Neural progenitor cell (in vitro differentiated cells): ENCODE results near the gene AGO1. TPM values are rescaled to one million over a fixed set of nuclear protein-coding genes. Genes with fewer than 3 reads are reported as not detected.
A peak's percentile ranks its signal among the peaks of the same experiment; 100 is the strongest.

Experiments
- DNase-seq: peaks from one replicate; pipeline ENCODE4 v3.0.0-alpha.2; 2016; ENCODE audit warnings: low spot score
- H2AFZ ChIP-seq: fragments of 200-600 bp; sonication (generic); replicated peaks from 2 replicates; pipeline ENCODE4 v1.6.1; 2016; ENCODE audit warnings: antibody characterized with exemption
- H3F3A ChIP-seq: fragments of 200-600 bp; sonication (generic); 2 replicates; pipeline ENCODE4 v1.6.1; 2016; ENCODE audit warnings: antibody characterized with exemption, low read depth
- H3K27ac ChIP-seq: fragments of 200-600 bp; sonication (generic); 2 replicates; pipeline ENCODE4 v1.5.1; 2016; ENCODE audit warnings: mild to moderate bottlenecking
- H3K27me3 ChIP-seq: fragments of 200-600 bp; sonication (generic); 2 replicates; pipeline ENCODE4 v1.6.1; 2016; ENCODE audit warnings: mild to moderate bottlenecking, moderate library complexity
- H3K36me3 ChIP-seq: fragments of 200-600 bp; sonication (generic); 2 replicates; pipeline ENCODE4 v1.5.1; 2016
- H3K4me1 ChIP-seq: fragments of 200-600 bp; sonication (generic); 2 replicates; pipeline ENCODE4 v1.6.1; 2016; ENCODE audit warnings: mixed run types
- H3K4me2 ChIP-seq: fragments of 200-600 bp; sonication (generic); 2 replicates; pipeline ENCODE4 v1.6.1; 2016
- H3K4me3 ChIP-seq: fragments of 200-600 bp; sonication (generic); 2 replicates; pipeline ENCODE4 v1.5.1; 2016
- H3K79me2 ChIP-seq: fragments of 200-600 bp; sonication (generic); 2 replicates; pipeline ENCODE4 v1.6.1; 2016; ENCODE audit warnings: low read depth
- H3K9ac ChIP-seq: fragments of 200-600 bp; sonication (generic); 2 replicates; pipeline ENCODE4 v1.6.1; 2016
- H3K9me3 ChIP-seq: fragments of 200-600 bp; sonication (generic); 2 replicates; pipeline ENCODE4 v1.5.1; 2016; ENCODE audit warnings: low read depth
- H4K20me1 ChIP-seq: fragments of 200-600 bp; sonication (generic); 2 replicates; pipeline ENCODE4 v1.6.1; 2016; ENCODE audit warnings: low read depth
- H3K27ac Mint-ChIP-seq: 3 replicates; pipeline ENCODE4 v1.8.0; 2021; ENCODE audit warnings: mixed read lengths
- H3K27me3 Mint-ChIP-seq: 2 replicates; pipeline ENCODE4 v1.8.0; 2022; ENCODE audit warnings: low read depth, mild to moderate bottlenecking, inconsistent platforms, moderate library complexity, mixed read lengths; ENCODE audit not compliant: insufficient read depth
- H3K36me3 Mint-ChIP-seq: 3 replicates; pipeline ENCODE4 v1.8.0; 2021; ENCODE audit warnings: mixed read lengths
- H3K4me1 Mint-ChIP-seq: 3 replicates; pipeline ENCODE4 v1.8.0; 2021; ENCODE audit warnings: mixed read lengths
- H3K4me3 Mint-ChIP-seq: 3 replicates; pipeline ENCODE4 v1.8.0; 2021; ENCODE audit warnings: mild to moderate bottlenecking, moderate library complexity, mixed read lengths
- H3K9me3 Mint-ChIP-seq: 3 replicates; pipeline ENCODE4 v1.8.0; 2020; ENCODE audit warnings: mixed read lengths
- EZH2 ChIP-seq: fragments of 200-600 bp; sonication (generic); IDR thresholded peaks from 2 replicates; pipeline ENCODE4 v1.6.1; 2017; ENCODE audit warnings: antibody characterized with exemption, mild to moderate bottlenecking, moderate library complexity
- EZH2phosphoT487 ChIP-seq: fragments of 200-600 bp; sonication (generic); IDR thresholded peaks from 2 replicates; pipeline ENCODE4 v1.6.1; 2017; ENCODE audit warnings: antibody characterized with exemption
- total RNA-seq: library from RNA; depleted of rRNA; stranded (reverse); fragments of >200 nt; gene quantifications from 2 replicates; pipeline ENCODE4 v1.2.3, GENCODE V29; 2015; ENCODE audit warnings: low replicate concordance
- TF ChIP-seq, protein P1 (sequence below): fragments of 200-600 bp; sonication (generic); IDR thresholded peaks from 2 replicates; pipeline ENCODE4 v1.5.1; 2017; ENCODE audit warnings: antibody characterized with exemption, mild to moderate bottlenecking

Gene AGO1
- total RNA-seq, 1 donor from 2014 or later = 24.1 TPM

DNA sequence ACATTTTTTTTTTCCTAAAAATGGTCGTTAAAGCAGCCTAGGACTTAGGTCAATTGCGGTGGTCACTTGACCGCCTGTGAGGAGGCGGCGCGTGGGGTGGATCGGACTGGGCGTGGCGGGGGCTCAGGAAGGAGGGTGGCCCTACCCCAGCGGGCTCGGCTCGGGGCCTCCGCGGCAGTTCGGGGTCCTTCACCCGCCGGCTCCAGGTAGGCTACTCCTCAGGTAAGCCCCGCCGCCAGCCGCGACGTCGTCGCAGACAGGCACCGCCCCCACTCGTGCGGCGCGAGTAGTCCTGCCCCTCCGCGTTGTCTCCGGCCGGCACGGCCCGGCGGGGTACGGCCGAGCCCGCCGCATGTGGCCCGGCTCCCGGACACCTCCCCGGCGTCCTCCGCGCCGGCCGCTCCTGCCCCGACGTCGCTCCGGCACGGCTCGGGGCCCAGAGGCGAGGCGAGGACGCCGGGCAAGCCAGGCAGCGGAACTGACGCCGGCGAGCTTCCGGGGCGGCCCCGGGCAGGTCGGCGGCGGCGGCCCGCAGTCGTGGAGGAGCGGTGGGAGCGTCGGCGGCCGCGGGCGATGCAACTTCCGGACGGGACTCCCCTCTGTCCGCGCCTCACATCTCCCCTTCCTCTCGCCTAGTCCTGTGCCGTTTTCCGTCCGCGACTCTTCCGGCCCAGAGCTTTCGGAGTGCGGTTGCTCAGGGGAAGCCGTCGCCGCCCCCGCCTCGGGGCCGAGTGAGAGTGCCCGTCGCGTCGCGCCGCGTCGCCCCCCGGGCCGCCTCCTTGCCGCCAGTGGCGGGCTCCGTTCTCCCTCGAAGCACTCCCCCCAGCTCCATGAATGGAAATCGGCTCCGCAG, 47.8 kb downstream of the AGO1 start, which contains the start of gene AGO3:
AGO3 (plus strand) TSS at position 513 of the 853 bp plus-strand sequence; CDS start at position 835, 322 bp downstream.
- Mint-ChIP-seq H3K36me3 (no peaks in the 10 kb centered on the region), H3K4me3 (peak within 1 kb of the TSS; percentile 96), H3K9me3 (no peaks in the 10 kb centered on the region), H3K27ac (peak within 1 kb of the TSS; percentile 89), H3K4me1 (peaks cover 38% of the 10 kb centered on the region), H3K27me3 (no peaks in the 10 kb centered on the region)
- no peaks in the 10 kb centered on the region for H3K27me3 ChIP-seq
- no peaks in the 10 kb centered on the region for H3K36me3 ChIP-seq
- peak within 1 kb of the TSS; percentile 94 for H3K4me3 ChIP-seq
- peak; percentile 89 for DNase-seq
- TF ChIP-seq EZH2 = no peak
- no peak for TF ChIP-seq EZH2phosphoT487
- TF ChIP-seq, protein P1, sequence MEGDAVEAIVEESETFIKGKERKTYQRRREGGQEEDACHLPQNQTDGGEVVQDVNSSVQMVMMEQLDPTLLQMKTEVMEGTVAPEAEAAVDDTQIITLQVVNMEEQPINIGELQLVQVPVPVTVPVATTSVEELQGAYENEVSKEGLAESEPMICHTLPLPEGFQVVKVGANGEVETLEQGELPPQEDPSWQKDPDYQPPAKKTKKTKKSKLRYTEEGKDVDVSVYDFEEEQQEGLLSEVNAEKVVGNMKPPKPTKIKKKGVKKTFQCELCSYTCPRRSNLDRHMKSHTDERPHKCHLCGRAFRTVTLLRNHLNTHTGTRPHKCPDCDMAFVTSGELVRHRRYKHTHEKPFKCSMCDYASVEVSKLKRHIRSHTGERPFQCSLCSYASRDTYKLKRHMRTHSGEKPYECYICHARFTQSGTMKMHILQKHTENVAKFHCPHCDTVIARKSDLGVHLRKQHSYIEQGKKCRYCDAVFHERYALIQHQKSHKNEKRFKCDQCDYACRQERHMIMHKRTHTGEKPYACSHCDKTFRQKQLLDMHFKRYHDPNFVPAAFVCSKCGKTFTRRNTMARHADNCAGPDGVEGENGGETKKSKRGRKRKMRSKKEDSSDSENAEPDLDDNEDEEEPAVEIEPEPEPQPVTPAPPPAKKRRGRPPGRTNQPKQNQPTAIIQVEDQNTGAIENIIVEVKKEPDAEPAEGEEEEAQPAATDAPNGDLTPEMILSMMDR = no peak
- peak within 1 kb of the TSS; percentile 59 for H3K9ac ChIP-seq
- H3K79me2 ChIP-seq = peaks cover 46% of the 10 kb centered on the region
- peaks cover 34% of the 10 kb centered on the region for H3F3A ChIP-seq
- H2AFZ ChIP-seq = peak within 1 kb of the TSS; percentile 88
- H3K4me1 ChIP-seq = peaks cover 21% of the 10 kb centered on the region
- H4K20me1 ChIP-seq = peaks cover 23% of the 10 kb centered on the region
- peak within 1 kb of the TSS; percentile 79 for H3K4me2 ChIP-seq
- no peaks in the 10 kb centered on the region for H3K9me3 ChIP-seq
- peak within 1 kb of the TSS; percentile 92 for H3K27ac ChIP-seq

DNA sequence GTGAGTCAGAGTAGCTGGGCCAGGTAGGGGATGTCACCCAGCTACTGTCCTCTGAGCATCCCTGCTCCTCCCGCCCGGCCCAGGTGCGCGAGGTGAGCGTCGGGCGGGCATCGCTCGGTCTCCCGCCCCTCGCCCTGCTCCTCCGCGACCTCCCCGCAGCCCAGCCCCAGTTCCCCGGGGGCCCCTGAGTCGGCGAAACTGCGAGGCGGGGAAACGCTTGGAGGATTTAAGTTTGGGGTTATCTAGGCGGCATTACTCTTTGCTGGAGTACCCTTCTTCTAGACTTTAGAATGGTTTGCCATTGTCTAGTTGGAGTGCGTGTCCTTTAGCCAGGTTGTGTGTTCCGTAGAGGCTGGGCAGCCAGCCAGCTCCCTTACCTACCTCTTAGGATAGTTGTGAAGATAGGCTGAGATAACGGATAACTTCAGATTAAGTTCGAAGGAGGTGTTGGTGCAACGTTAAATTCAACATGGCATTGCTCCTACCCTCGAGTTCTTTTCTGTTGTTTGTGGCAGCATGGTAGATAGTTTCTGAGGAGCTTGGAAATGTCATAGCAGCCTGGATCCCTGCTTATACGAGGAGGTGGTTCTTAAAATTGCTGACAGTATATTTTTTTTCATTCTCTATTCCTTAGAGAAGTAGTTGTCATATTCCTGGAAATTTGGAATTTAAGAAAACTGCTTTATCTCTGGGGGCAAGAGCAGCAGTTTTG, 48.6 kb downstream of the AGO1 start:
- peaks cover 54% of the 10 kb centered on the region for H3K79me2 ChIP-seq
- H3K36me3 Mint-ChIP-seq = no peaks in the 10 kb centered on the region

DNA sequence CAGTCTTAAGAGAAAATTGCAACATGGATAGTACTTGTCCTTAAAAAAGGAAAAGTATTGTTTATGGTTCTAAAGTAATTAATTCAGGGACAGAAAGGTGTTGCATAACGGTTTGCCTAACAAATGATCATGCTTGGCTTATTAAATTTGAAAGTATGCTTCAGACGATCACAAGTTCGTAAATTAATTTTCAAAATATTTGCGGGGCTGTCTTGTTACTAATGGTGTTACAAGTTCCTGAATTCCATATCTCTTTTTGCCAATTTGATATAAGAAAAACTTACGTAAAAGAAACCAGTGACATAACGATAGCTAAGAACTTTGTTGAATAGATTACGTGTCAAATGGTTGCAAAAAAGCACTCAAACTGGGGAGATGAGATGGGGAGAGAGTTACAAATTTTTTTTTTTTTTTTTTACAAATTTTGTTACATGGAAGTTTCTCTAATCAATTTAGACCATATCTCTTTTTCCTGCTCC, 49.2 kb downstream of the AGO1 start:
- H3K27ac Mint-ChIP-seq = no peak overlapping the region

More for the DNA sequence above, 48.6 kb downstream of the AGO1 start:
- Histone ChIP-seq H3K27ac (peak overlapping the region; percentile 92), H4K20me1 (peaks cover 23% of the 10 kb centered on the region), H3K36me3 (no peaks in the 10 kb centered on the region), H3K9me3 (no peaks in the 10 kb centered on the region), H3F3A (peaks cover 34% of the 10 kb centered on the region), H3K4me2 (peak overlapping the region; percentile 79), H3K27me3 (no peaks in the 10 kb centered on the region), H3K4me1 (peaks cover 21% of the 10 kb centered on the region), H3K4me3 (peak overlapping the region; percentile 94), H3K9ac (peak overlapping the region; percentile 59), H2AFZ (peak overlapping the region; percentile 88)
- TF ChIP-seq EZH2 (no peak), EZH2phosphoT487 (no peak)
- TF ChIP-seq, protein P1 = no peak
- peaks cover 43% of the 10 kb centered on the region for H3K4me1 Mint-ChIP-seq
- H3K27me3 Mint-ChIP-seq = no peaks in the 10 kb centered on the region
- H3K9me3 Mint-ChIP-seq = no peaks in the 10 kb centered on the region
- peak overlapping the region; percentile 85 for H3K27ac Mint-ChIP-seq
- peak; percentile 64 for DNase-seq
- H3K4me3 Mint-ChIP-seq = peak overlapping the region; percentile 96

More for the DNA sequence above, 49.2 kb downstream of the AGO1 start:
- peaks cover 43% of the 10 kb centered on the region for H3K4me1 Mint-ChIP-seq
- H3K9me3 Mint-ChIP-seq = no peaks in the 10 kb centered on the region
- H3K27me3 Mint-ChIP-seq = no peaks in the 10 kb centered on the region
- Histone ChIP-seq H3K4me2 (peak overlapping the region; percentile 79), H3K4me1 (peaks cover 21% of the 10 kb centered on the region), H3K27ac (no peak overlapping the region), H2AFZ (no peak overlapping the region), H4K20me1 (peaks cover 23% of the 10 kb centered on the region), H3K9ac (no peak overlapping the region), H3K9me3 (no peaks in the 10 kb centered on the region), H3K79me2 (peaks cover 60% of the 10 kb centered on the region), H3K4me3 (peak overlapping the region; percentile 94), H3K36me3 (no peaks in the 10 kb centered on the region), H3K27me3 (no peaks in the 10 kb centered on the region), H3F3A (peaks cover 34% of the 10 kb centered on the region)
- no peaks in the 10 kb centered on the region for H3K36me3 Mint-ChIP-seq
- no peak for DNase-seq
- TF ChIP-seq EZH2 (no peak), EZH2phosphoT487 (no peak)
- TF ChIP-seq, protein P1 = no peak
- peak overlapping the region; percentile 96 for H3K4me3 Mint-ChIP-seq
